ENCODE measurements around the gene CTBP2.

Gene CTBP2

GRCh38 chr10:125113691-125114371 lies 46.5 kb downstream of the CTBP2 start:
- peak overlapping the region; percentile 7 for H3K56ac ChIP-seq (ENCODE audit: low read length)

GRCh38 chr10:125112697-125113494 lies 47.5 kb downstream of the CTBP2 start:
- no peaks in the 10 kb centered on the region for H3K27me3 ChIP-seq (ENCODE audit: insufficient read depth, low read length, poor library complexity)
- H2BK5ac ChIP-seq (ENCODE audit: low read length), result no peak overlapping the region
- H3K4me1 ChIP-seq (ENCODE audit: control insufficient read depth, low read depth, low read length), result peaks cover 3% of the 10 kb centered on the region
- no peak overlapping the region for H3K4me2 ChIP-seq (ENCODE audit: low read length)
- H3K4me3 ChIP-seq (ENCODE audit: low read length), result no peak overlapping the region
- no peak overlapping the region for H2BK15ac ChIP-seq (replicated peaks; ENCODE audit: low read depth)
- no CpG with 5 or more reads among the region's 2 CpGs for WGBS (ENCODE audit: extremely low coverage, insufficient coverage, low lambda C conversion rate)
- no peak overlapping the region for H3K56ac ChIP-seq (ENCODE audit: low read length)
- no peak overlapping the region for H3K23ac ChIP-seq (ENCODE audit: low read length)
- no peak overlapping the region for H4K5ac ChIP-seq (ENCODE audit: low read length)
- peaks cover 40% of the 10 kb centered on the region for H3K79me1 ChIP-seq (ENCODE audit: low read length)
- no peak overlapping the region for H3K9ac ChIP-seq (ENCODE audit: low read length)
- no peak overlapping the region for H4K8ac ChIP-seq (ENCODE audit: low read depth, low read length)
- DNase-seq, result peak; percentile 38
- no peak overlapping the region for H3K4ac ChIP-seq (ENCODE audit: low read depth, low read length)
- H2BK120ac ChIP-seq (ENCODE audit: low read depth, low read length), result no peak overlapping the region
- H3K27ac ChIP-seq (ENCODE audit: low read depth, low read length), result no peak overlapping the region
- H3K36me3 ChIP-seq (ENCODE audit: control insufficient read depth, insufficient read depth, low read length), result peaks cover 10% of the 10 kb centered on the region
- no peak overlapping the region for H2AK5ac ChIP-seq (ENCODE audit: low read length)
- H3K79me2 ChIP-seq (ENCODE audit: control insufficient read depth, insufficient read depth, low read length), result peaks cover 93% of the 10 kb centered on the region
- no peak overlapping the region for H3K18ac ChIP-seq (ENCODE audit: low read length)

More at GRCh38 chr10:125113691-125114371, 46.5 kb downstream of the CTBP2 start:
- Histone ChIP-seq H2AK5ac (ENCODE audit: low read length) (no peak overlapping the region), H3K4me2 (ENCODE audit: low read length) (no peak overlapping the region), H3K4me1 (ENCODE audit: control insufficient read depth, low read depth, low read length) (peaks cover 3% of the 10 kb centered on the region), H3K27me3 (ENCODE audit: insufficient read depth, low read length, poor library complexity) (no peaks in the 10 kb centered on the region), H3K36me3 (ENCODE audit: control insufficient read depth, insufficient read depth, low read length) (peaks cover 7% of the 10 kb centered on the region), H4K8ac (ENCODE audit: low read depth, low read length) (no peak overlapping the region), H3K79me1 (ENCODE audit: low read length) (peaks cover 37% of the 10 kb centered on the region), H3K9ac (ENCODE audit: low read length) (no peak overlapping the region), H3K23ac (ENCODE audit: low read length) (no peak overlapping the region), H3K79me2 (ENCODE audit: control insufficient read depth, insufficient read depth, low read length) (peaks cover 93% of the 10 kb centered on the region), H3K27ac (ENCODE audit: low read depth, low read length) (no peak overlapping the region), H3K4ac (ENCODE audit: low read depth, low read length) (no peak overlapping the region), H3K4me3 (ENCODE audit: low read length) (no peak overlapping the region), H2BK15ac (replicated peaks; ENCODE audit: low read depth) (no peak overlapping the region), H3K18ac (ENCODE audit: low read length) (no peak overlapping the region), H2BK5ac (ENCODE audit: low read length) (no peak overlapping the region), H2BK120ac (ENCODE audit: low read depth, low read length) (no peak overlapping the region), H4K5ac (ENCODE audit: low read length) (no peak overlapping the region)
- no peak for DNase-seq
- WGBS (ENCODE audit: extremely low coverage, insufficient coverage, low lambda C conversion rate), result no CpG with 5 or more reads among the region's 20 CpGs

- peaks cover 16% of the 10 kb centered on the region for H3K36me3 ChIP-seq (ENCODE audit: control insufficient read depth, insufficient read depth, low read length)
- WGBS (ENCODE audit: extremely low coverage, insufficient coverage, low lambda C conversion rate), result no CpG with 5 or more reads among the region's 5 CpGs
Observed at GRCh38 chr10:125111118-125111727, 49.1 kb downstream of the CTBP2 start.

GRCh38 chr10:125107965-125108580 lies 52.3 kb downstream of the CTBP2 start:
- Histone ChIP-seq H2BK120ac (ENCODE audit: low read depth, low read length) (no peak overlapping the region), H3K79me2 (ENCODE audit: control insufficient read depth, insufficient read depth, low read length) (peaks cover 95% of the 10 kb centered on the region), H3K27ac (ENCODE audit: low read depth, low read length) (no peak overlapping the region), H3K4me3 (ENCODE audit: low read length) (no peak overlapping the region), H4K5ac (ENCODE audit: low read length) (no peak overlapping the region), H3K23ac (ENCODE audit: low read length) (no peak overlapping the region), H2BK5ac (ENCODE audit: low read length) (no peak overlapping the region), H3K4me2 (ENCODE audit: low read length) (no peak overlapping the region), H3K4ac (ENCODE audit: low read depth, low read length) (no peak overlapping the region), H3K36me3 (ENCODE audit: control insufficient read depth, insufficient read depth, low read length) (peaks cover 12% of the 10 kb centered on the region), H3K56ac (ENCODE audit: low read length) (no peak overlapping the region), H3K4me1 (ENCODE audit: control insufficient read depth, low read depth, low read length) (peaks cover 8% of the 10 kb centered on the region), H3K18ac (ENCODE audit: low read length) (no peak overlapping the region), H3K27me3 (ENCODE audit: insufficient read depth, low read length, poor library complexity) (no peaks in the 10 kb centered on the region), H3K79me1 (ENCODE audit: low read length) (peaks cover 34% of the 10 kb centered on the region), H2AK5ac (ENCODE audit: low read length) (no peak overlapping the region), H4K8ac (ENCODE audit: low read depth, low read length) (no peak overlapping the region), H3K9ac (ENCODE audit: low read length) (no peak overlapping the region), H2BK15ac (replicated peaks; ENCODE audit: low read depth) (no peak overlapping the region)
- DNase-seq, result no peak
- no CpG with 5 or more reads among the region's 10 CpGs for WGBS (ENCODE audit: extremely low coverage, insufficient coverage, low lambda C conversion rate)

More at GRCh38 chr10:125111118-125111727, 49.1 kb downstream of the CTBP2 start:
- Histone ChIP-seq H3K27ac (ENCODE audit: low read depth, low read length) (no peak overlapping the region), H2BK120ac (ENCODE audit: low read depth, low read length) (no peak overlapping the region), H2AK5ac (ENCODE audit: low read length) (no peak overlapping the region), H2BK5ac (ENCODE audit: low read length) (no peak overlapping the region), H3K4me3 (ENCODE audit: low read length) (no peak overlapping the region), H2BK15ac (replicated peaks; ENCODE audit: low read depth) (no peak overlapping the region), H3K27me3 (ENCODE audit: insufficient read depth, low read length, poor library complexity) (no peaks in the 10 kb centered on the region), H3K23ac (ENCODE audit: low read length) (no peak overlapping the region), H4K5ac (ENCODE audit: low read length) (no peak overlapping the region), H3K9ac (ENCODE audit: low read length) (no peak overlapping the region), H3K79me2 (ENCODE audit: control insufficient read depth, insufficient read depth, low read length) (peaks cover 93% of the 10 kb centered on the region), H3K18ac (ENCODE audit: low read length) (no peak overlapping the region), H3K4ac (ENCODE audit: low read depth, low read length) (no peak overlapping the region), H3K56ac (ENCODE audit: low read length) (no peak overlapping the region), H3K4me2 (ENCODE audit: low read length) (no peak overlapping the region), H4K8ac (ENCODE audit: low read depth, low read length) (no peak overlapping the region), H3K4me1 (ENCODE audit: control insufficient read depth, low read depth, low read length) (peaks cover 3% of the 10 kb centered on the region), H3K79me1 (ENCODE audit: low read length) (peaks cover 40% of the 10 kb centered on the region)
- DNase-seq, result no peak

GRCh38 chr10:125107166-125107949 lies 53.0 kb downstream of the CTBP2 start:
- WGBS (ENCODE audit: extremely low coverage, insufficient coverage, low lambda C conversion rate), result no CpG with 5 or more reads among the region's 10 CpGs
- no peak overlapping the region for H2BK5ac ChIP-seq (ENCODE audit: low read length)
- no peak overlapping the region for H3K27ac ChIP-seq (ENCODE audit: low read depth, low read length)
- H3K27me3 ChIP-seq (ENCODE audit: insufficient read depth, low read length, poor library complexity), result no peaks in the 10 kb centered on the region
- H3K4me3 ChIP-seq (ENCODE audit: low read length), result no peak overlapping the region
- H3K4me2 ChIP-seq (ENCODE audit: low read length), result no peak overlapping the region
- H3K79me1 ChIP-seq (ENCODE audit: low read length), result peaks cover 37% of the 10 kb centered on the region
- peaks cover 11% of the 10 kb centered on the region for H3K4me1 ChIP-seq (ENCODE audit: control insufficient read depth, low read depth, low read length)
- no peak for DNase-seq
- H3K9ac ChIP-seq (ENCODE audit: low read length), result no peak overlapping the region
- peaks cover 95% of the 10 kb centered on the region for H3K79me2 ChIP-seq (ENCODE audit: control insufficient read depth, insufficient read depth, low read length)
- H3K18ac ChIP-seq (ENCODE audit: low read length), result no peak overlapping the region
- H2BK15ac ChIP-seq (replicated peaks; ENCODE audit: low read depth), result no peak overlapping the region
- no peak overlapping the region for H3K56ac ChIP-seq (ENCODE audit: low read length)
- no peak overlapping the region for H2BK120ac ChIP-seq (ENCODE audit: low read depth, low read length)
- no peak overlapping the region for H3K4ac ChIP-seq (ENCODE audit: low read depth, low read length)
- H4K5ac ChIP-seq (ENCODE audit: low read length), result no peak overlapping the region
- H3K36me3 ChIP-seq (ENCODE audit: control insufficient read depth, insufficient read depth, low read length), result peaks cover 12% of the 10 kb centered on the region
- H4K8ac ChIP-seq (ENCODE audit: low read depth, low read length), result no peak overlapping the region
- H2AK5ac ChIP-seq (ENCODE audit: low read length), result no peak overlapping the region
- H3K23ac ChIP-seq (ENCODE audit: low read length), result no peak overlapping the region
